Neural cell (in vitro differentiated cells): ENCODE data around the gene PIK3C2G. TPM values are rescaled to one million over a fixed set of nuclear protein-coding genes. Genes with fewer than 3 reads are reported as not detected.

Experiments used
- H2AFZ ChIP-seq: fragments of 200-600, 300-800 bp; sonication (generic), shearing (Covaris generic); 2 replicates; pipeline ENCODE4 v1.6.0; 2014; ENCODE audit warnings: low read depth, mild to moderate bottlenecking, antibody characterized with exemption, low read length, moderate library complexity
- H3F3A ChIP-seq: fragments of 200-600 bp; shearing (Covaris generic); 2 replicates; pipeline ENCODE4 v1.6.1; 2016; ENCODE audit warnings: mild to moderate bottlenecking, moderate library complexity, mixed read lengths, antibody characterized with exemption, low read length; ENCODE audit not compliant: insufficient read depth, poor library complexity, severe bottlenecking
- H3K27ac ChIP-seq: fragments of 200-600, 300-800 bp; sonication (generic), shearing (Covaris generic); 2 replicates; pipeline ENCODE4 v1.5.1; 2014; ENCODE audit warnings: mild to moderate bottlenecking, low read length, moderate library complexity
- H3K27me3 ChIP-seq: fragments of 300-800, 200-600 bp; sonication (generic), shearing (Covaris generic); 2 replicates; pipeline ENCODE4 v1.6.0; 2014; ENCODE audit warnings: mild to moderate bottlenecking, low read depth, low read length, moderate library complexity; ENCODE audit not compliant: insufficient read depth
- H3K36me3 ChIP-seq: fragments of 300-800, 200-600 bp; sonication (generic), shearing (Covaris generic); 2 replicates; pipeline ENCODE4 v1.5.1; 2014; ENCODE audit warnings: mild to moderate bottlenecking, antibody characterized with exemption, low read length, moderate library complexity; ENCODE audit not compliant: insufficient read depth
- H3K4me2 ChIP-seq: fragments of 300-800, 200-600 bp; sonication (generic), shearing (Covaris generic); 2 replicates; pipeline ENCODE4 v1.6.0; 2014; ENCODE audit warnings: mild to moderate bottlenecking, low read length
- H3K4me3 ChIP-seq: fragments of 300-800, 200-600 bp; sonication (generic), shearing (Covaris generic); 2 replicates; pipeline ENCODE4 v1.5.1; 2014; ENCODE audit warnings: mild to moderate bottlenecking, low read length, moderate library complexity
- H3K79me2 ChIP-seq: fragments of 200-600 bp; shearing (Covaris generic); replicated peaks from 2 replicates; pipeline ENCODE4 v1.6.0; 2014; ENCODE audit warnings: mild to moderate bottlenecking, low read length, moderate library complexity; ENCODE audit not compliant: insufficient read depth
- H3K9ac ChIP-seq: fragments of 300-800, 200-600 bp; sonication (generic), shearing (Covaris generic); 2 replicates; pipeline ENCODE4 v1.6.1; 2016; ENCODE audit warnings: mild to moderate bottlenecking, low read length, mixed read lengths
- H3K9me2 ChIP-seq: fragments of 200-600 bp; shearing (Covaris generic); 2 replicates; pipeline ENCODE4 v1.6.1; 2016; ENCODE audit warnings: mild to moderate bottlenecking, low read length, mixed read lengths; ENCODE audit not compliant: insufficient read depth
- H3K9me3 ChIP-seq: fragments of 200-600, 300-800 bp; sonication (generic), shearing (Covaris generic); 2 replicates; pipeline ENCODE4 v1.6.1; 2016; ENCODE audit warnings: mild to moderate bottlenecking, mixed run types, low read length, moderate library complexity, mixed read lengths
- H4K20me1 ChIP-seq: fragments of 200-600 bp; shearing (Covaris generic); 2 replicates; pipeline ENCODE4 v1.6.1; 2016; ENCODE audit warnings: mild to moderate bottlenecking, mixed run types; ENCODE audit not compliant: insufficient read depth
- EP300 ChIP-seq: fragments of 450-650 bp; conservative IDR thresholded peaks from 2 replicates; pipeline ENCODE4 v1.6.1; 2014; ENCODE audit warnings: antibody characterized with exemption, mild to moderate bottlenecking, moderate library complexity; ENCODE audit not compliant: poor library complexity, severe bottlenecking
- EZH2 ChIP-seq: fragments of 200-600, 300-800 bp; shearing (Covaris generic), sonication (generic); IDR thresholded peaks from 2 replicates; pipeline ENCODE4 v1.6.1; 2014; ENCODE audit warnings: antibody characterized with exemption, low read length, borderline replicate concordance, mild to moderate bottlenecking; ENCODE audit not compliant: insufficient read depth, poor library complexity, severe bottlenecking
- MXI1 ChIP-seq: fragments of 450-650 bp; conservative IDR thresholded peaks from 2 replicates; pipeline ENCODE4 v1.6.1; 2014; ENCODE audit warnings: antibody characterized with exemption, mild to moderate bottlenecking; ENCODE audit not compliant: poor library complexity, severe bottlenecking
- POLR2AphosphoS5 ChIP-seq: IDR thresholded peaks from 2 replicates; pipeline ENCODE4 v1.6.1; 2012
- RAD21 ChIP-seq: fragments of 450-650 bp; conservative IDR thresholded peaks from 2 replicates; pipeline ENCODE4 v1.6.1; 2014; ENCODE audit warnings: antibody characterized with exemption, mild to moderate bottlenecking, moderate library complexity
- SMC3 ChIP-seq: fragments of 450-650 bp; conservative IDR thresholded peaks from 2 replicates; pipeline ENCODE4 v1.6.1; 2014; ENCODE audit warnings: antibody characterized with exemption, mild to moderate bottlenecking, moderate library complexity; ENCODE audit not compliant: poor library complexity
- TAF1 ChIP-seq: IDR thresholded peaks from 2 replicates; pipeline ENCODE4 v1.6.1; 2012; ENCODE audit warnings: low read depth
- polyA plus RNA-seq: library from polyadenylated mRNA; depleted of rRNA; stranded (reverse); fragments of >200 nt; gene quantifications from 2 replicates; pipeline ENCODE4 v1.2.3, GENCODE V29; 2014
- TF ChIP-seq, protein P1 (sequence below): fragments of 450-650 bp; IDR thresholded peaks from 2 replicates; pipeline ENCODE4 v1.5.1; 2014; ENCODE audit warnings: antibody characterized with exemption, mild to moderate bottlenecking, moderate library complexity; ENCODE audit not compliant: poor library complexity, severe bottlenecking
- TF ChIP-seq, protein P2 (sequence below): IDR thresholded peaks from 2 replicates; pipeline ENCODE4 v1.6.1; 2012; ENCODE audit warnings: borderline replicate concordance

The PIK3C2G gene
- polyA plus RNA-seq, 1 donor from 2014 or later: not detected

GRCh38 chr12:18576648-18577047, 315.3 kb downstream of the PIK3C2G start:
- Histone ChIP-seq H3K9me3 (no peaks in the 10 kb centered on the region), H3K79me2 (no peaks in the 10 kb centered on the region), H3K4me3 (no peak overlapping the region), H3K27ac (peak overlapping the region; percentile 4), H3K36me3 (no peaks in the 10 kb centered on the region), H4K20me1 (no peaks in the 10 kb centered on the region), H3K9ac (no peak overlapping the region), H3K4me2 (no peak overlapping the region), H3K9me2 (no peaks in the 10 kb centered on the region), H2AFZ (no peak overlapping the region), H3K27me3 (no peaks in the 10 kb centered on the region), H3F3A (no peaks in the 10 kb centered on the region)
- TF ChIP-seq EZH2: no peak
- TF ChIP-seq POLR2AphosphoS5: peak; percentile 11

DNA sequence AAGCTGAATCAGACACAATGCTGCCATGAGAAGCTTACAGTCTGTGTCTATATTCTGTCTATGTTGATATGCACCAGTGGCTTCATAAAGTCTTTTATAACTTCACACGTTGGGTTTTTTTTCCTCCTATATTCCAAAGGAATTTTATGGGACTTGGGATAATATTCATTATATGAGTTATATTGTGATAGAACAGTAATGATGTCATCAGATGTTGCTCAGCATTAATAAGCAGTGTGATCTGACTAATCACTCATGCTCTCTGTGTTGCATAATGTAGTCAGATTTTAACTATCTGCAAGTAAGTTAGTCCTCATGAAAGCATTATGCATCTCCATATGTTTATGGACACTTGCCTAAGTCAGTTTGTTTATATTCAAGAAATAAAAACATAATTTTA, 316.9 kb downstream of the PIK3C2G start:
- H3K9me3 ChIP-seq: no peaks in the 10 kb centered on the region
- no peak overlapping the region for H2AFZ ChIP-seq
- no peaks in the 10 kb centered on the region for H4K20me1 ChIP-seq
- no peaks in the 10 kb centered on the region for H3K36me3 ChIP-seq
- H3K4me2 ChIP-seq: no peak overlapping the region
- H3K79me2 ChIP-seq: no peaks in the 10 kb centered on the region
- no peaks in the 10 kb centered on the region for H3K27me3 ChIP-seq
- no peaks in the 10 kb centered on the region for H3K9me2 ChIP-seq
- H3F3A ChIP-seq: no peaks in the 10 kb centered on the region
- TF ChIP-seq TAF1: no peak
- no peak for TF ChIP-seq EP300
- TF ChIP-seq, protein P1, sequence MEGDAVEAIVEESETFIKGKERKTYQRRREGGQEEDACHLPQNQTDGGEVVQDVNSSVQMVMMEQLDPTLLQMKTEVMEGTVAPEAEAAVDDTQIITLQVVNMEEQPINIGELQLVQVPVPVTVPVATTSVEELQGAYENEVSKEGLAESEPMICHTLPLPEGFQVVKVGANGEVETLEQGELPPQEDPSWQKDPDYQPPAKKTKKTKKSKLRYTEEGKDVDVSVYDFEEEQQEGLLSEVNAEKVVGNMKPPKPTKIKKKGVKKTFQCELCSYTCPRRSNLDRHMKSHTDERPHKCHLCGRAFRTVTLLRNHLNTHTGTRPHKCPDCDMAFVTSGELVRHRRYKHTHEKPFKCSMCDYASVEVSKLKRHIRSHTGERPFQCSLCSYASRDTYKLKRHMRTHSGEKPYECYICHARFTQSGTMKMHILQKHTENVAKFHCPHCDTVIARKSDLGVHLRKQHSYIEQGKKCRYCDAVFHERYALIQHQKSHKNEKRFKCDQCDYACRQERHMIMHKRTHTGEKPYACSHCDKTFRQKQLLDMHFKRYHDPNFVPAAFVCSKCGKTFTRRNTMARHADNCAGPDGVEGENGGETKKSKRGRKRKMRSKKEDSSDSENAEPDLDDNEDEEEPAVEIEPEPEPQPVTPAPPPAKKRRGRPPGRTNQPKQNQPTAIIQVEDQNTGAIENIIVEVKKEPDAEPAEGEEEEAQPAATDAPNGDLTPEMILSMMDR: no peak
- no peak for TF ChIP-seq SMC3
- TF ChIP-seq, protein P2, sequence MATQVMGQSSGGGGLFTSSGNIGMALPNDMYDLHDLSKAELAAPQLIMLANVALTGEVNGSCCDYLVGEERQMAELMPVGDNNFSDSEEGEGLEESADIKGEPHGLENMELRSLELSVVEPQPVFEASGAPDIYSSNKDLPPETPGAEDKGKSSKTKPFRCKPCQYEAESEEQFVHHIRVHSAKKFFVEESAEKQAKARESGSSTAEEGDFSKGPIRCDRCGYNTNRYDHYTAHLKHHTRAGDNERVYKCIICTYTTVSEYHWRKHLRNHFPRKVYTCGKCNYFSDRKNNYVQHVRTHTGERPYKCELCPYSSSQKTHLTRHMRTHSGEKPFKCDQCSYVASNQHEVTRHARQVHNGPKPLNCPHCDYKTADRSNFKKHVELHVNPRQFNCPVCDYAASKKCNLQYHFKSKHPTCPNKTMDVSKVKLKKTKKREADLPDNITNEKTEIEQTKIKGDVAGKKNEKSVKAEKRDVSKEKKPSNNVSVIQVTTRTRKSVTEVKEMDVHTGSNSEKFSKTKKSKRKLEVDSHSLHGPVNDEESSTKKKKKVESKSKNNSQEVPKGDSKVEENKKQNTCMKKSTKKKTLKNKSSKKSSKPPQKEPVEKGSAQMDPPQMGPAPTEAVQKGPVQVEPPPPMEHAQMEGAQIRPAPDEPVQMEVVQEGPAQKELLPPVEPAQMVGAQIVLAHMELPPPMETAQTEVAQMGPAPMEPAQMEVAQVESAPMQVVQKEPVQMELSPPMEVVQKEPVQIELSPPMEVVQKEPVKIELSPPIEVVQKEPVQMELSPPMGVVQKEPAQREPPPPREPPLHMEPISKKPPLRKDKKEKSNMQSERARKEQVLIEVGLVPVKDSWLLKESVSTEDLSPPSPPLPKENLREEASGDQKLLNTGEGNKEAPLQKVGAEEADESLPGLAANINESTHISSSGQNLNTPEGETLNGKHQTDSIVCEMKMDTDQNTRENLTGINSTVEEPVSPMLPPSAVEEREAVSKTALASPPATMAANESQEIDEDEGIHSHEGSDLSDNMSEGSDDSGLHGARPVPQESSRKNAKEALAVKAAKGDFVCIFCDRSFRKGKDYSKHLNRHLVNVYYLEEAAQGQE: no peak
- no peak for TF ChIP-seq EZH2
- no peak for TF ChIP-seq RAD21
- no peak for TF ChIP-seq POLR2AphosphoS5
- no peak for TF ChIP-seq MXI1
- H3K9ac ChIP-seq: no peak overlapping the region
- H3K4me3 ChIP-seq: no peak overlapping the region
- H3K27ac ChIP-seq: no peak overlapping the region

DNA sequence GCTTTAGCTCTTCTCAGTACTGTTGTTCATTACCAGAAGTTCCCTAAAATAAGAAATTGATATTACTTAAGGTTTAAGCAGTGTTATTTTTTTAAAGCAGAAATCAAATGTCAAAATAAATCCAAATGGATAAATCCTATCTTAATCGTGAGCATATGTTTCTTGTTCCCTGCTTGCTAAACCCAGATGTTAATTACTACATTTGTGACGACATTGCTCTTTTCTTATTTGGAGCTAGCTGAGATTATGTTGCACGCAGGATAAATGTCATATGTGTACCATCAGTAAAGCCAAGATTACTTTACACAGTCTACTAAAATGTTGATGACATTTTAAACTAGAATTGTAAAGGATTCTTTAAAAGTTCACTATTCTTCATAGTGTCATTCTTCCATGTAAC, 319.0 kb downstream of the PIK3C2G start:
- no peak overlapping the region for H3K4me3 ChIP-seq
- H2AFZ ChIP-seq: no peak overlapping the region
- H3F3A ChIP-seq: no peaks in the 10 kb centered on the region
- no peaks in the 10 kb centered on the region for H4K20me1 ChIP-seq
- H3K36me3 ChIP-seq: no peaks in the 10 kb centered on the region
- no peaks in the 10 kb centered on the region for H3K79me2 ChIP-seq
- H3K9ac ChIP-seq: no peak overlapping the region
- no peaks in the 10 kb centered on the region for H3K9me3 ChIP-seq
- TF ChIP-seq TAF1 (no peak), EZH2 (no peak), SMC3 (no peak), MXI1 (no peak), RAD21 (no peak), EP300 (no peak)
- H3K27ac ChIP-seq: no peak overlapping the region
- H3K4me2 ChIP-seq: no peak overlapping the region
- H3K9me2 ChIP-seq: no peaks in the 10 kb centered on the region
- no peaks in the 10 kb centered on the region for H3K27me3 ChIP-seq
